ENCODE measurements around the gene GLIS2. TPM values are rescaled to one million over a fixed set of nuclear protein-coding genes. Genes with fewer than 3 reads are reported as not detected.

The GLIS2 gene
- total RNA-seq, 1 experiment from 2014 or later = 18.2 TPM

- ChIA-PET CTCF (no interaction called here), POLR2A (no interaction called here), RAD21 (ENCODE audit: low non-redundant PET in 1 of 2, low total read pairs in 2 of 2, uncharacterized antibody in 2 of 2, unreplicated experiment in 2 of 2) (no interaction called here)
- Histone ChIP-seq H3K4me3 (replicated peaks in 1 of 2; ENCODE audit: low read depth in 1 of 2, low read length in 2 of 2) (no peak overlapping the region), H2AFZ (ENCODE audit: low read depth, low read length, poor library complexity, severe bottlenecking) (no peak overlapping the region), H3K4me1 (ENCODE audit: control insufficient read depth in 1 of 2, insufficient read depth in 2 of 2, low read length in 2 of 2) (peaks cover 7 to 19% of the 10 kb centered on the region in 2 experiments), H3K79me2 (ENCODE audit: insufficient read depth, low read length) (peaks cover 33% of the 10 kb centered on the region), H3K9me3 (ENCODE audit: control insufficient read depth in 1 of 2, insufficient read depth in 1 of 2, low read depth in 1 of 2, low read length in 2 of 2) (no peaks in the 10 kb centered on the region), H3K9ac (ENCODE audit: low read length) (no peak overlapping the region), H4K20me1 (ENCODE audit: insufficient read depth) (no peaks in the 10 kb centered on the region), H3K36me3 (ENCODE audit: control insufficient read depth in 1 of 2, insufficient read depth in 2 of 2, low read length in 2 of 2) (peaks cover 0 to 7% of the 10 kb centered on the region in 2 experiments; a peak in 2 of 4 replicates), H3K27ac (ENCODE audit: low read depth, low read length) (no peak overlapping the region), H3K9me2 (ENCODE audit: insufficient read depth) (no peaks in the 10 kb centered on the region), H3K27me3 (ENCODE audit: insufficient read depth, low read length) (no peaks in the 10 kb centered on the region), H3K4me2 (ENCODE audit: low read length) (no peak overlapping the region)
- intact Hi-C loops (cut with micrococcal nuclease) = no loop called here
- TF ChIP-seq ELF1 (IDR thresholded peaks at IDR 0.05; ENCODE audit: borderline replicate concordance, low read depth) (no peak), SIN3A (IDR thresholded peaks at IDR 0.05; ENCODE audit: low read depth) (no peak)
- TF ChIP-seq, protein P1, sequence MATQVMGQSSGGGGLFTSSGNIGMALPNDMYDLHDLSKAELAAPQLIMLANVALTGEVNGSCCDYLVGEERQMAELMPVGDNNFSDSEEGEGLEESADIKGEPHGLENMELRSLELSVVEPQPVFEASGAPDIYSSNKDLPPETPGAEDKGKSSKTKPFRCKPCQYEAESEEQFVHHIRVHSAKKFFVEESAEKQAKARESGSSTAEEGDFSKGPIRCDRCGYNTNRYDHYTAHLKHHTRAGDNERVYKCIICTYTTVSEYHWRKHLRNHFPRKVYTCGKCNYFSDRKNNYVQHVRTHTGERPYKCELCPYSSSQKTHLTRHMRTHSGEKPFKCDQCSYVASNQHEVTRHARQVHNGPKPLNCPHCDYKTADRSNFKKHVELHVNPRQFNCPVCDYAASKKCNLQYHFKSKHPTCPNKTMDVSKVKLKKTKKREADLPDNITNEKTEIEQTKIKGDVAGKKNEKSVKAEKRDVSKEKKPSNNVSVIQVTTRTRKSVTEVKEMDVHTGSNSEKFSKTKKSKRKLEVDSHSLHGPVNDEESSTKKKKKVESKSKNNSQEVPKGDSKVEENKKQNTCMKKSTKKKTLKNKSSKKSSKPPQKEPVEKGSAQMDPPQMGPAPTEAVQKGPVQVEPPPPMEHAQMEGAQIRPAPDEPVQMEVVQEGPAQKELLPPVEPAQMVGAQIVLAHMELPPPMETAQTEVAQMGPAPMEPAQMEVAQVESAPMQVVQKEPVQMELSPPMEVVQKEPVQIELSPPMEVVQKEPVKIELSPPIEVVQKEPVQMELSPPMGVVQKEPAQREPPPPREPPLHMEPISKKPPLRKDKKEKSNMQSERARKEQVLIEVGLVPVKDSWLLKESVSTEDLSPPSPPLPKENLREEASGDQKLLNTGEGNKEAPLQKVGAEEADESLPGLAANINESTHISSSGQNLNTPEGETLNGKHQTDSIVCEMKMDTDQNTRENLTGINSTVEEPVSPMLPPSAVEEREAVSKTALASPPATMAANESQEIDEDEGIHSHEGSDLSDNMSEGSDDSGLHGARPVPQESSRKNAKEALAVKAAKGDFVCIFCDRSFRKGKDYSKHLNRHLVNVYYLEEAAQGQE (IDR thresholded peaks at IDR 0.05; ENCODE audit: low read depth) = no peak
- DNase-seq (ENCODE audit: low read depth, low spot score) (no peak), ATAC-seq (no peak)
- no TSS peak for BruUV-seq (replicated peaks)
Observed at GRCh38 chr16:4352843-4353242, 37.0 kb downstream of the GLIS2 start.

DNA sequence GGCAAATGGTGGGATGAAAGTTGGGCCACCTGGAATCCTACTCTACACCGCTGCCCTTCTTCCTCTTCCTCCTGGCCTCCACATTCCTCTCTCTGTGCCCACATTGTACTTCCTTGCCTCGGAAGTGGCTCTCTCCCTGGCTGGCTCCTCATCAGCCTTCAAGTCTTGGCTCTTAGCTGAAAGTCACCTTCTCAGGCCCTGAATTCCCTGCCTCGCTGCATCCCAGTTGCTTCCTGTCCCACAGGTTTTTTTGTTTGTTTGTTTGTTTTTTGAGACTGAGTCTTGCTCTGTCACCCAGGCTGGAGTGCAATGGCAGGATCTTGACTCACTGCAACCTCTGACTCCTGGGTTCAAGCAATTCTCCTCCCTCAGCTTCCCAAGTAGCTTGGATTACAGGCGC is 37.8 kb downstream of the GLIS2 start:
- Histone ChIP-seq H3K27me3 (ENCODE audit: insufficient read depth, low read length) (no peaks in the 10 kb centered on the region), H3K36me3 (ENCODE audit: control insufficient read depth in 1 of 2, insufficient read depth in 2 of 2, low read length in 2 of 2) (peaks cover 0 to 5% of the 10 kb centered on the region in 2 experiments; a peak in 2 of 4 replicates), H3K9me3 (ENCODE audit: control insufficient read depth in 1 of 2, insufficient read depth in 1 of 2, low read depth in 1 of 2, low read length in 2 of 2) (no peaks in the 10 kb centered on the region), H3K4me2 (ENCODE audit: low read length) (no peak overlapping the region), H3K79me2 (ENCODE audit: insufficient read depth, low read length) (peaks cover 24% of the 10 kb centered on the region), H3K4me3 (replicated peaks in 1 of 2; ENCODE audit: low read depth in 1 of 2, low read length in 2 of 2) (no peak overlapping the region), H3K9me2 (ENCODE audit: insufficient read depth) (no peaks in the 10 kb centered on the region), H3K4me1 (ENCODE audit: control insufficient read depth in 1 of 2, insufficient read depth in 2 of 2, low read length in 2 of 2) (peaks cover 7 to 19% of the 10 kb centered on the region in 2 experiments), H3K27ac (ENCODE audit: low read depth, low read length) (no peak overlapping the region), H3K9ac (ENCODE audit: low read length) (no peak overlapping the region), H4K20me1 (ENCODE audit: insufficient read depth) (no peaks in the 10 kb centered on the region), H2AFZ (ENCODE audit: low read depth, low read length, poor library complexity, severe bottlenecking) (no peak overlapping the region)
- POLR2A ChIA-PET = no interaction called here
- no peak for ATAC-seq
- TF ChIP-seq TCF7L2 (IDR thresholded peaks at IDR 0.05; ENCODE audit: borderline replicate concordance, extremely low read depth, insufficient read depth, insufficient read length) (no peak), YY1 (IDR thresholded peaks at IDR 0.05; ENCODE audit: extremely low read depth, insufficient replicate concordance, low read depth, low read length) (no peak), ZNF274 (IDR thresholded peaks at IDR 0.05; ENCODE audit: low read depth, low read length) (no peak), POLR2AphosphoS5 (IDR thresholded peaks at IDR 0.05; ENCODE audit: low read depth, low read length) (no peak), CEBPB (IDR thresholded peaks at IDR 0.05; ENCODE audit: low read depth) (no peak), POLR2A (IDR thresholded peaks at IDR 0.05; ENCODE audit: borderline replicate concordance, extremely low read depth, insufficient read depth, insufficient read length) (no peak), EZH2phosphoT487 (IDR thresholded peaks at IDR 0.05; ENCODE audit: borderline replicate concordance) (no peak), SIN3A (IDR thresholded peaks at IDR 0.05; ENCODE audit: low read depth) (no peak)
- TF ChIP-seq, protein P2, sequence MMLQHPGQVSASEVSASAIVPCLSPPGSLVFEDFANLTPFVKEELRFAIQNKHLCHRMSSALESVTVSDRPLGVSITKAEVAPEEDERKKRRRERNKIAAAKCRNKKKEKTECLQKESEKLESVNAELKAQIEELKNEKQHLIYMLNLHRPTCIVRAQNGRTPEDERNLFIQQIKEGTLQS (IDR thresholded peaks at IDR 0.05) = no peak
- TF ChIP-seq, protein P1 (IDR thresholded peaks at IDR 0.05; ENCODE audit: low read depth) = no peak
- BruUV-seq (replicated peaks) = no TSS peak
- CTCF ChIA-PET = no interaction called here
- DNase-seq (ENCODE audit: low read depth, low spot score) = no peak
- RAD21 ChIA-PET (ENCODE audit: low non-redundant PET in 1 of 2, low total read pairs in 2 of 2, uncharacterized antibody in 2 of 2, unreplicated experiment in 2 of 2) = no interaction called here
- intact Hi-C loops (cut with micrococcal nuclease) = no loop called here
